Colon (tissue), 2 donors: ENCODE measurements around the gene WNT10A.

Source experiments
- FAIRE-seq: peaks from 2 replicates; lab custom pipeline; 2012; peaks lifted over from hg19 to GRCh38; lab: Jason Lieb, UNC
- donor health status: control.
- donor health status: control.

Gene WNT10A

GRCh38 chr2:218857371-218858137 is 23.1 kb upstream of the WNT10A start:
- no peak for FAIRE-seq

- no peak for FAIRE-seq
Measured at GRCh38 chr2:218858138-218858445, 22.6 kb upstream of the WNT10A start.

GRCh38 chr2:218858671-218859555 is 21.7 kb upstream of the WNT10A start:
- FAIRE-seq: no peak

GRCh38 chr2:218859556-218859987 is 21.1 kb upstream of the WNT10A start, which contains the start of gene WNT6:
TSS of gene WNT6 (plus strand) at chr2:218859805. CDS start at chr2:218860038, 233 bp downstream.
- no peak for FAIRE-seq

- no peak for FAIRE-seq
Measured at GRCh38 chr2:218859988-218860831, 20.4 kb upstream of the WNT10A start.

GRCh38 chr2:218860950-218861381 is 19.7 kb upstream of the WNT10A start:
- no peak for FAIRE-seq

- FAIRE-seq: no peak
Measured at GRCh38 chr2:218861645-218862318, 18.9 kb upstream of the WNT10A start.

- FAIRE-seq: no peak
Measured at GRCh38 chr2:218863021-218863520, 17.6 kb upstream of the WNT10A start.

GRCh38 chr2:218865396-218865795 is 15.3 kb upstream of the WNT10A start:
- FAIRE-seq: no peak

GRCh38 chr2:218865999-218866398 is 14.7 kb upstream of the WNT10A start:
- no peak for FAIRE-seq

GRCh38 chr2:218867900-218868299 is 12.8 kb upstream of the WNT10A start:
- FAIRE-seq: no peak

GRCh38 chr2:218869064-218869463 is 11.6 kb upstream of the WNT10A start:
- no peak for FAIRE-seq

GRCh38 chr2:218870984-218871344 is 9.7 kb upstream of the WNT10A start:
- FAIRE-seq: no peak

GRCh38 chr2:218871345-218872302 is 9.0 kb upstream of the WNT10A start:
- FAIRE-seq: no peak

GRCh38 chr2:218872645-218873358 is 7.8 kb upstream of the WNT10A start:
- no peak for FAIRE-seq

- no peak for FAIRE-seq
Measured at GRCh38 chr2:218873359-218874194, 7.1 kb upstream of the WNT10A start.

- no peak for FAIRE-seq
Measured at GRCh38 chr2:218875692-218876246, 4.9 kb upstream of the WNT10A start.

GRCh38 chr2:218876562-218877219 is 4.0 kb upstream of the WNT10A start:
- FAIRE-seq: no peak
